K562 (cell line): ENCODE measurements around the gene PPM1L. TPM values are rescaled to one million over a fixed set of nuclear protein-coding genes. Genes with fewer than 3 reads are reported as not detected.

Experiments
- ASH1L ChIP-seq: fragments of 450-650 bp; IDR thresholded peaks from 2 replicates; pipeline ENCODE4 v1.6.1; 2018; ENCODE audit warnings: borderline replicate concordance, mild to moderate bottlenecking, low read depth; ENCODE audit not compliant: partially characterized antibody
- ELF1 ChIP-seq: fragments of 200-800 bp; sonication (Bioruptor generic); IDR thresholded peaks from 2 replicates; pipeline ENCODE4 v1.6.1; 2016; ENCODE audit warnings: missing genetic modification characterization, missing compliant biosample characterization
- FUS ChIP-seq: fragments of 200-400 bp; formaldehyde crosslinking; optimal IDR thresholded peaks from 2 replicates; pipeline ENCODE3; 2017; ENCODE audit warnings: low read depth, low read length
- GABPB1 ChIP-seq: sonication (generic); formaldehyde crosslinking; IDR thresholded peaks from 2 replicates; pipeline ENCODE4 v1.8.0; 2022; ENCODE audit warnings: mild to moderate bottlenecking, missing genetic modification reagents
- HNRNPK ChIP-seq: fragments of 200-400 bp; formaldehyde crosslinking; IDR thresholded peaks from one replicate; pipeline ENCODE4 v1.6.1; 2018; ENCODE audit warnings: mild to moderate bottlenecking, low read depth, low read length; ENCODE audit not compliant: poor library complexity, severe bottlenecking
- HNRNPLL ChIP-seq: fragments of 200-400 bp; formaldehyde crosslinking; IDR thresholded peaks from 2 replicates; pipeline ENCODE4 v1.6.1; 2017; ENCODE audit warnings: low read length, low read depth, mild to moderate bottlenecking; ENCODE audit not compliant: poor library complexity, severe bottlenecking
- KDM2B ChIP-seq: fragments of 250-450 bp; sonication (Bioruptor Pico); IDR thresholded peaks from 2 replicates; pipeline ENCODE4 v1.8.0; 2021; ENCODE audit warnings: mild to moderate bottlenecking, moderate library complexity
- NELFE ChIP-seq: IDR thresholded peaks from 2 replicates; pipeline ENCODE4 v1.6.1; 2011; ENCODE audit warnings: mild to moderate bottlenecking; ENCODE audit not compliant: insufficient read depth, insufficient read length
- PCBP2 ChIP-seq: fragments of 200-400 bp; formaldehyde crosslinking; IDR thresholded peaks from 2 replicates; pipeline ENCODE4 v1.6.1; 2018; ENCODE audit warnings: low read length, low read depth, mild to moderate bottlenecking, moderate library complexity; ENCODE audit not compliant: poor library complexity, severe bottlenecking
- PURB ChIP-seq: sonication (generic); formaldehyde crosslinking; IDR thresholded peaks from 2 replicates; pipeline ENCODE4 v1.9.0; 2021; ENCODE audit warnings: low read depth, mild to moderate bottlenecking, missing genetic modification reagents
- RCOR1 ChIP-seq, 2 experiments: IDR thresholded peaks; 2 replicates each; pipeline ENCODE4 v1.6.1; 2012; ENCODE audit warnings: low read depth in 2 of 2, low read length in 2 of 2, borderline replicate concordance in 1 of 2, improper control_type of control experiment in 1 of 2
- TAL1 ChIP-seq: fragments of 450-650 bp; IDR thresholded peaks from 2 replicates; pipeline ENCODE4 v1.6.1; 2016; ENCODE audit warnings: mild to moderate bottlenecking
- TCF7L2 ChIP-seq: fragments of 150-350 bp; IDR thresholded peaks from 2 replicates; pipeline ENCODE4 v1.6.1; 2016; ENCODE audit warnings: low read depth, mild to moderate bottlenecking, low read length, moderate library complexity
- TEAD1 ChIP-seq, 2 experiments: fragments of 450-650 bp in 1 of 2; sonication (generic) in 1 of 2; formaldehyde crosslinking; IDR thresholded peaks; 2 replicates each; pipeline versions ENCODE4 v1.4.0 to v1.8.0; 2020 to 2022; ENCODE audit warnings: mild to moderate bottlenecking in 2 of 2, missing genetic modification reagents in 1 of 2
- TEAD4 ChIP-seq, 2 experiments: sonication (generic) in 1 of 2; formaldehyde crosslinking in 1 of 2; IDR thresholded peaks; 2 replicates each; pipeline versions ENCODE4 v1.6.1 to v1.8.0; 2012 to 2022; ENCODE audit warnings: borderline replicate concordance in 1 of 2, inconsistent platforms in 1 of 2, low read length in 1 of 2, mild to moderate bottlenecking in 1 of 2, missing genetic modification reagents in 1 of 2
- TOE1 ChIP-seq, 2 experiments: fragments of 450-650 bp in 1 of 2; sonication (generic) in 1 of 2; formaldehyde crosslinking in 1 of 2; IDR thresholded peaks; 2 replicates each; pipeline versions ENCODE4 v1.7.1 to v1.8.0; 2016 to 2022; ENCODE audit warnings: borderline replicate concordance in 2 of 2, mild to moderate bottlenecking in 2 of 2, antibody characterized with exemption in 1 of 2, inconsistent platforms in 1 of 2, low read depth in 1 of 2, missing genetic modification reagents in 1 of 2, moderate library complexity in 1 of 2
- YY1 ChIP-seq, 3 experiments: IDR thresholded peaks; 2 replicates each; pipeline ENCODE4 v1.6.1; 2011; ENCODE audit warnings: low read length in 2 of 3, mild to moderate bottlenecking in 2 of 3, moderate library complexity in 2 of 3, borderline replicate concordance in 1 of 3, control low read depth in 1 of 3, low read depth in 1 of 3; ENCODE audit not compliant: insufficient read depth in 3 of 3, insufficient replicate concordance in 2 of 3, control insufficient read depth in 1 of 3, insufficient read length in 1 of 3; ENCODE audit errors: extremely low read depth in 1 of 3
- ZNF143 ChIP-seq: sonication (generic); formaldehyde crosslinking; IDR thresholded peaks from 2 replicates; pipeline ENCODE4 v1.9.0; 2022; ENCODE audit warnings: mild to moderate bottlenecking, missing genetic modification reagents
- ZNF586 ChIP-seq: fragments of 450-650 bp; formaldehyde crosslinking; conservative IDR thresholded peaks from 2 replicates; pipeline ENCODE4 v1.4.0; 2020; ENCODE audit warnings: mild to moderate bottlenecking, moderate library complexity
- ZNF76 ChIP-seq: fragments of 250-450 bp; sonication (Bioruptor Pico); IDR thresholded peaks from 2 replicates; pipeline ENCODE4 v1.4.0; 2020; ENCODE audit warnings: mild to moderate bottlenecking, moderate library complexity, borderline replicate concordance
- ZNF780A ChIP-seq: fragments of 250-450 bp; sonication (Bioruptor Pico); IDR thresholded peaks from 2 replicates; pipeline ENCODE4 v1.5.0; 2021; ENCODE audit warnings: mild to moderate bottlenecking
- polyA plus RNA-seq, 8 experiments: library from polyadenylated mRNA; depleted of rRNA in 4 of 8; stranded (reverse) in 5 of 8; unstranded in 3 of 8; fragments of >200 nt; fragmentation: Nextera tagmentation in 2 of 8; fragmentation: Illumina TruSeq in 1 of 8; extraction: Ambion mirVana in 2 of 8; extraction: Trizol in 1 of 8; gene quantifications; 2 replicates each; pipeline versions ENCODE4 v1.2.1 to v1.2.3, GENCODE V29; 2011 to 2014; ENCODE audit warnings: inconsistent platforms in 1 of 8, missing spikeins in 1 of 8
- total RNA-seq, 7 experiments: library from RNA; depleted of rRNA in 6 of 7; stranded (reverse); fragments of >200 nt in 6 of 7; fragmentation: Illumina TruSeq in 2 of 7; extraction: Trizol in 2 of 7; gene quantifications; 2 replicates each; pipeline versions ENCODE4 v1.2.1 to v1.2.3, GENCODE V29; 2011 to 2021; ENCODE audit warnings: low replicate concordance in 1 of 7
- TF ChIP-seq, protein P1 (sequence below): fragments of 250-450 bp; sonication (Bioruptor Pico); IDR thresholded peaks from 2 replicates; pipeline ENCODE4 v1.4.0; 2020
- TF ChIP-seq, protein P2 (sequence below): fragments of 450-650 bp; formaldehyde crosslinking; IDR thresholded peaks from 2 replicates; pipeline ENCODE4 v1.4.0; 2020; ENCODE audit warnings: mild to moderate bottlenecking

PPM1L gene
- total and polyA plus RNA-seq, 9 of the 15 experiments (the other 6 are each of a cell fraction or from before 2014, with no cell fraction given) = 0.01 to 0.41 (median 0.14) TPM

DNA sequence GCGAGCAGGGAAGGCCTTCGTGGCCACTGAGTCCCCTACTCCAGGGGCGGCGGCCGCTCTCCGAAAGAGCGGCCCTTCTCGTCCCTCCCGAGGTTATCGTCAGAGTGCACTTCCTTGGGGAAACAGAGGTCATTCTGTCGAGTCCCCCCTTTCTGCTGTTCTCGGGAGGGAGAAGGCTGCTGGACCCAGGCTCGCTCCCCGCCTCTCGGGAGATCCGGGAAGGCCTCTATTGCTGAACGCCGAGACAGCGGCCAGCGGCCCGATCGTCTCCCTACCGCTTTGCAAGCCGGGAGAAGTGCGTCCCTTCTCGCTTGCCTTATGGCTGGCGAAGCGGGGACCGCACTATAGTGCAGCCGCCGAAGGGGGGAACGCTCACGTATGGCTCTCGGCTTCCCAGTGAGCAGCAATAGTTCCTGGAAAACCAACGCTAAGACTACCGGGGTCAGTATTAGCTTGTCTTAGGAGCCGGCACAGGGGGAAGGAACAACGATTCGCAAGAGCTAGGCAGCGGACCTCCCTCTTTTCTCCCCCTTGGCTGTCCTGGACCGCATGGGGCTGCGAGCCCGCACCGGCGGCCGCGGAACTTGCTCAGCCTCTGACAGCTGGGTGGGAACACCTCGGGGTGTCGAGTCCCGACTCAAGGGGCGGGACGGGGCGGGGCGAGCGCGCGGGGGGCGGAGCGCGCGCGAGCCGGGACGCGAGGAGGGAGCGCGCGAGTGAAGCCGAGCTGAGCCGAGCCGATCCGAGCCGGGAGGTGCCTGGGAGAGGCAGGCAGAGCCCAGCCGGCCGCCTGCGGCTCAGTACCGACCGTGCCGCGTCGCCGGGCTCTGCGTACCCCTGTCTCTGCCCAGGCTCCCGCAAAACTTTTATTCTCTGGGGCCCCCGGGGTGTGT is 930 bp upstream of the PPM1L start (continued):
- TF ChIP-seq TOE1 (IDR thresholded peaks at IDR 0.05; ENCODE audit: borderline replicate concordance) (peak; percentile 98), TOE1 (CRISPR knock-in tag; IDR thresholded peaks at IDR 0.05; ENCODE audit: borderline replicate concordance, low read depth) (no peak), ZNF143 (CRISPR knock-in tag) (peak; percentile 76), TEAD4 (IDR thresholded peaks at IDR 0.05; ENCODE audit: low read length) (no peak), TEAD4 (CRISPR knock-in tag; IDR thresholded peaks at IDR 0.05; ENCODE audit: borderline replicate concordance) (no peak), ZNF780A (CRISPR knock-in tag) (no peak), NELFE (no peak), TCF7L2 (peak; percentile 85), FUS (no peak), ELF1 (tag) (peak; percentile 50; the same call in 1 of the 2 replicates), RCOR1 (IDR thresholded peaks at IDR 0.05; ENCODE audit: borderline replicate concordance in 1 of 2, low read depth in 2 of 2, low read length in 2 of 2) (0 out of 4 replicates have a peak, but pooled peaks of 1 of the 2 experiments have one; percentile 9), HNRNPLL (peak; percentile 63), KDM2B (CRISPR knock-in tag) (no peak), ZNF76 (no peak), ASH1L (peak; percentile 74), TAL1 (no peak), PCBP2 (no peak), TEAD1 (CRISPR knock-in tag; IDR thresholded peaks at IDR 0.05) (peak in 1 of 2 experiments; percentile 62; a peak in 1 of 4 replicates), HNRNPK (no peak), YY1 (IDR thresholded peaks at IDR 0.05; ENCODE audit: borderline replicate concordance in 1 of 3, control insufficient read depth in 1 of 3, extremely low read depth in 1 of 3, insufficient read depth in 3 of 3, insufficient read length in 1 of 3, insufficient replicate concordance in 2 of 3, low read depth in 1 of 3, low read length in 2 of 3) (peak in 1 of 3 experiments; percentile 51), ZNF586 (CRISPR knock-in tag) (no peak), PURB (no peak), GABPB1 (CRISPR knock-in tag) (peak; percentile 58)
- TF ChIP-seq, protein P1, sequence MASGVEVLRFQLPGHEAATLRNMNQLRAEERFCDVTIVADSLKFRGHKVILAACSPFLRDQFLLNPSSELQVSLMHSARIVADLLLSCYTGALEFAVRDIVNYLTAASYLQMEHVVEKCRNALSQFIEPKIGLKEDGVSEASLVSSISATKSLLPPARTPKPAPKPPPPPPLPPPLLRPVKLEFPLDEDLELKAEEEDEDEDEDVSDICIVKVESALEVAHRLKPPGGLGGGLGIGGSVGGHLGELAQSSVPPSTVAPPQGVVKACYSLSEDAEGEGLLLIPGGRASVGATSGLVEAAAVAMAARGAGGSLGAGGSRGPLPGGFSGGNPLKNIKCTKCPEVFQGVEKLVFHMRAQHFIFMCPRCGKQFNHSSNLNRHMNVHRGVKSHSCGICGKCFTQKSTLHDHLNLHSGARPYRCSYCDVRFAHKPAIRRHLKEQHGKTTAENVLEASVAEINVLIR (CRISPR knock-in tag) = peak; percentile 52
- TF ChIP-seq, protein P2, sequence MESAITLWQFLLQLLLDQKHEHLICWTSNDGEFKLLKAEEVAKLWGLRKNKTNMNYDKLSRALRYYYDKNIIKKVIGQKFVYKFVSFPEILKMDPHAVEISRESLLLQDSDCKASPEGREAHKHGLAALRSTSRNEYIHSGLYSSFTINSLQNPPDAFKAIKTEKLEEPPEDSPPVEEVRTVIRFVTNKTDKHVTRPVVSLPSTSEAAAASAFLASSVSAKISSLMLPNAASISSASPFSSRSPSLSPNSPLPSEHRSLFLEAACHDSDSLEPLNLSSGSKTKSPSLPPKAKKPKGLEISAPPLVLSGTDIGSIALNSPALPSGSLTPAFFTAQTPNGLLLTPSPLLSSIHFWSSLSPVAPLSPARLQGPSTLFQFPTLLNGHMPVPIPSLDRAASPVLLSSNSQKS (CRISPR knock-in tag) = no peak
